Loucy (cell line): ENCODE data around the gene FTL.

Experiments used
- CTCF ChIP-seq: fragments of 200-600 bp; sonication (generic); conservative IDR thresholded peaks from 2 replicates; pipeline ENCODE4 v1.5.1; 2014; ENCODE audit warnings: mild to moderate bottlenecking, antibody characterized with exemption, low read length
- EZH2phosphoT487 ChIP-seq: fragments of 200-600 bp; IDR thresholded peaks from 2 replicates; pipeline ENCODE4 v1.6.1; 2018; ENCODE audit warnings: antibody characterized with exemption, mild to moderate bottlenecking, moderate library complexity, borderline replicate concordance

- TF ChIP-seq EZH2phosphoT487 (no peak), CTCF (no peak)
These were observed 49.2 kb downstream of the FTL start for GRCh38 chr19:49014123-49014869.
